NB4 (cell line): ENCODE results near the gene SOD3.

ENCODE experiments used
- POLR2A ChIP-seq: IDR thresholded peaks from 2 replicates; pipeline ENCODE4 v1.6.1; 2011; ENCODE audit warnings: mild to moderate bottlenecking; ENCODE audit not compliant: insufficient read length; ENCODE audit errors: extremely low read depth
- TF ChIP-seq, protein P1 (sequence below): IDR thresholded peaks from one replicate; pipeline ENCODE4 v1.5.1; 2012; ENCODE audit warnings: low read depth, low read length
- TF ChIP-seq, protein P2 (sequence below): IDR thresholded peaks from 2 replicates; pipeline ENCODE4 v1.6.1; 2011; ENCODE audit warnings: low read depth, low read length

- TF ChIP-seq, protein P1, sequence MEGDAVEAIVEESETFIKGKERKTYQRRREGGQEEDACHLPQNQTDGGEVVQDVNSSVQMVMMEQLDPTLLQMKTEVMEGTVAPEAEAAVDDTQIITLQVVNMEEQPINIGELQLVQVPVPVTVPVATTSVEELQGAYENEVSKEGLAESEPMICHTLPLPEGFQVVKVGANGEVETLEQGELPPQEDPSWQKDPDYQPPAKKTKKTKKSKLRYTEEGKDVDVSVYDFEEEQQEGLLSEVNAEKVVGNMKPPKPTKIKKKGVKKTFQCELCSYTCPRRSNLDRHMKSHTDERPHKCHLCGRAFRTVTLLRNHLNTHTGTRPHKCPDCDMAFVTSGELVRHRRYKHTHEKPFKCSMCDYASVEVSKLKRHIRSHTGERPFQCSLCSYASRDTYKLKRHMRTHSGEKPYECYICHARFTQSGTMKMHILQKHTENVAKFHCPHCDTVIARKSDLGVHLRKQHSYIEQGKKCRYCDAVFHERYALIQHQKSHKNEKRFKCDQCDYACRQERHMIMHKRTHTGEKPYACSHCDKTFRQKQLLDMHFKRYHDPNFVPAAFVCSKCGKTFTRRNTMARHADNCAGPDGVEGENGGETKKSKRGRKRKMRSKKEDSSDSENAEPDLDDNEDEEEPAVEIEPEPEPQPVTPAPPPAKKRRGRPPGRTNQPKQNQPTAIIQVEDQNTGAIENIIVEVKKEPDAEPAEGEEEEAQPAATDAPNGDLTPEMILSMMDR: no peak
- TF ChIP-seq, protein P2, sequence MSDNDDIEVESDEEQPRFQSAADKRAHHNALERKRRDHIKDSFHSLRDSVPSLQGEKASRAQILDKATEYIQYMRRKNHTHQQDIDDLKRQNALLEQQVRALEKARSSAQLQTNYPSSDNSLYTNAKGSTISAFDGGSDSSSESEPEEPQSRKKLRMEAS: no peak
- TF ChIP-seq POLR2A: no peak
Measured at GRCh38 chr4:24799196-24799543, 3.8 kb downstream of the SOD3 start.
